Stimulated activated naive CD8-positive, alpha-beta T cell treated with anti-CD3 and anti-CD28 coated beads, Interleukin-15, Interleukin-2, amounts not matched to agents 100 ng/mL and 50 ng/mL, for 24 hours (primary cell): ENCODE data around the gene LENG9.
"Not testable (repeated sequence)": the region's sequence is repeated elsewhere in the genome, so short reads cannot be mapped to it uniquely, and the experiment has no call there.

ENCODE experiments used
- H3K27ac Mint-ChIP-seq: one replicate; pipeline ENCODE4 v1.8.0; 2021; ENCODE audit warnings: mild to moderate bottlenecking, mixed read lengths
- H3K27me3 Mint-ChIP-seq: one replicate; pipeline ENCODE4 v1.8.0; 2021; ENCODE audit warnings: mixed read lengths
- H3K36me3 Mint-ChIP-seq: one replicate; pipeline ENCODE4 v1.8.0; 2021; ENCODE audit warnings: low read depth, mixed read lengths
- H3K4me1 Mint-ChIP-seq: one replicate; pipeline ENCODE4 v1.8.0; 2021; ENCODE audit warnings: low read depth, mixed read lengths
- H3K4me3 Mint-ChIP-seq: one replicate; pipeline ENCODE4 v1.8.0; 2021; ENCODE audit warnings: mild to moderate bottlenecking, mixed read lengths
- H3K9me3 Mint-ChIP-seq: one replicate; pipeline ENCODE4 v1.8.0; 2021; ENCODE audit warnings: mixed read lengths

LENG9 gene

GRCh38 chr19:54457773-54458647, 5.6 kb downstream of the LENG9 start:
- no peak overlapping the region for H3K4me3 Mint-ChIP-seq
- peak overlapping the region; percentile 8 for H3K27ac Mint-ChIP-seq
- H3K36me3 Mint-ChIP-seq, result peaks cover 52% of the 10 kb centered on the region
- no peaks in the 10 kb centered on the region for H3K9me3 Mint-ChIP-seq
- H3K27me3 Mint-ChIP-seq, result no peaks in the 10 kb centered on the region
- peaks cover 20% of the 10 kb centered on the region for H3K4me1 Mint-ChIP-seq

GRCh38 chr19:54456423-54457373, 6.9 kb downstream of the LENG9 start:
- no peak overlapping the region for H3K27ac Mint-ChIP-seq
- peaks cover 18% of the 10 kb centered on the region for H3K4me1 Mint-ChIP-seq
- H3K27me3 Mint-ChIP-seq, result no peaks in the 10 kb centered on the region
- H3K9me3 Mint-ChIP-seq, result no peaks in the 10 kb centered on the region
- H3K36me3 Mint-ChIP-seq, result peaks cover 60% of the 10 kb centered on the region
- H3K4me3 Mint-ChIP-seq, result no peak overlapping the region

- Mint-ChIP-seq H3K36me3 (peaks cover 63% of the 10 kb centered on the region), H3K27me3 (no peaks in the 10 kb centered on the region), H3K4me3 (no peak overlapping the region), H3K27ac (no peak overlapping the region), H3K4me1 (peaks cover 21% of the 10 kb centered on the region), H3K9me3 (no peaks in the 10 kb centered on the region)
Observed at GRCh38 chr19:54455786-54456422, 7.7 kb downstream of the LENG9 start.

- Mint-ChIP-seq H3K4me3 (no peak overlapping the region), H3K36me3 (peaks cover 72% of the 10 kb centered on the region), H3K27ac (no peak overlapping the region), H3K4me1 (peaks cover 30% of the 10 kb centered on the region), H3K27me3 (no peaks in the 10 kb centered on the region), H3K9me3 (no peaks in the 10 kb centered on the region)
Observed at GRCh38 chr19:54454781-54455675, 8.6 kb downstream of the LENG9 start.

- H3K36me3 Mint-ChIP-seq, result peaks cover 71% of the 10 kb centered on the region
- H3K4me1 Mint-ChIP-seq, result peaks cover 29% of the 10 kb centered on the region
- H3K4me3 Mint-ChIP-seq, result no peak overlapping the region
Observed at GRCh38 chr19:54453921-54454780, 9.4 kb downstream of the LENG9 start.

GRCh38 chr19:54452626-54453025, 11.0 kb downstream of the LENG9 start:
- Mint-ChIP-seq H3K27ac (no peak overlapping the region), H3K9me3 (no peaks in the 10 kb centered on the region), H3K4me3 (no peak overlapping the region), H3K4me1 (peaks cover 30% of the 10 kb centered on the region), H3K36me3 (peaks cover 60% of the 10 kb centered on the region), H3K27me3 (no peaks in the 10 kb centered on the region)

More at GRCh38 chr19:54453921-54454780, 9.4 kb downstream of the LENG9 start:
- Mint-ChIP-seq H3K27me3 (no peaks in the 10 kb centered on the region), H3K27ac (no peak overlapping the region), H3K9me3 (no peaks in the 10 kb centered on the region)

- Mint-ChIP-seq H3K27ac (no peak overlapping the region), H3K4me3 (no peak overlapping the region), H3K27me3 (no peaks in the 10 kb centered on the region), H3K4me1 (peaks cover 36% of the 10 kb centered on the region), H3K9me3 (no peaks in the 10 kb centered on the region), H3K36me3 (peaks cover 63% of the 10 kb centered on the region)
Observed at GRCh38 chr19:54451997-54452396, 11.6 kb downstream of the LENG9 start.

- no peaks in the 10 kb centered on the region for H3K9me3 Mint-ChIP-seq
- H3K4me1 Mint-ChIP-seq, result peaks cover 40% of the 10 kb centered on the region
- H3K4me3 Mint-ChIP-seq, result peak overlapping the region; percentile 97
- peak overlapping the region; percentile 89 for H3K27ac Mint-ChIP-seq
- H3K36me3 Mint-ChIP-seq, result peaks cover 66% of the 10 kb centered on the region
- no peaks in the 10 kb centered on the region for H3K27me3 Mint-ChIP-seq
Observed at GRCh38 chr19:54451331-54451871, 12.2 kb downstream of the LENG9 start.

GRCh38 chr19:54449701-54450069, 13.9 kb downstream of the LENG9 start:
- no peaks in the 10 kb centered on the region for H3K27me3 Mint-ChIP-seq
- peak overlapping the region; percentile 96 for H3K27ac Mint-ChIP-seq
- peak overlapping the region; percentile 97 for H3K4me3 Mint-ChIP-seq
- H3K9me3 Mint-ChIP-seq, result no peaks in the 10 kb centered on the region
- peaks cover 61% of the 10 kb centered on the region for H3K36me3 Mint-ChIP-seq
- H3K4me1 Mint-ChIP-seq, result peaks cover 40% of the 10 kb centered on the region

GRCh38 chr19:54448774-54449700, 14.5 kb downstream of the LENG9 start, which contains the start of gene LENG8:
Gene LENG8, plus strand, starts transcription at chr19:54449199. Its CDS starts 2,146 bp downstream, at chr19:54451345.
- peak within 1 kb of the TSS; percentile 99 for H3K27ac Mint-ChIP-seq
- peaks cover 40% of the 10 kb centered on the region for H3K4me1 Mint-ChIP-seq
- H3K36me3 Mint-ChIP-seq, result peaks cover 58% of the 10 kb centered on the region
- no peaks in the 10 kb centered on the region for H3K9me3 Mint-ChIP-seq
- peak within 1 kb of the TSS; percentile 97 for H3K4me3 Mint-ChIP-seq
- no peaks in the 10 kb centered on the region for H3K27me3 Mint-ChIP-seq

- Mint-ChIP-seq H3K4me1 (peaks cover 40% of the 10 kb centered on the region), H3K27me3 (no peaks in the 10 kb centered on the region), H3K27ac (peak overlapping the region; percentile 99), H3K4me3 (peak overlapping the region; percentile 97), H3K36me3 (peaks cover 53% of the 10 kb centered on the region), H3K9me3 (no peaks in the 10 kb centered on the region)
Observed at GRCh38 chr19:54448040-54448773, 15.4 kb downstream of the LENG9 start.

GRCh38 chr19:54446349-54446748, 17.2 kb downstream of the LENG9 start:
- peaks cover 44% of the 10 kb centered on the region for H3K36me3 Mint-ChIP-seq
- H3K9me3 Mint-ChIP-seq, H3K27ac Mint-ChIP-seq, H3K27me3 Mint-ChIP-seq, H3K4me3 Mint-ChIP-seq: not testable (repeated sequence)
- peaks cover 35% of the 10 kb centered on the region for H3K4me1 Mint-ChIP-seq
